ENCODE measurements around the gene AGBL4. TPM values are rescaled to one million over a fixed set of nuclear protein-coding genes. Genes with fewer than 3 reads are reported as not detected.

The AGBL4 gene
- total RNA-seq, 1 donor from 2014 or later: not detected

DNA sequence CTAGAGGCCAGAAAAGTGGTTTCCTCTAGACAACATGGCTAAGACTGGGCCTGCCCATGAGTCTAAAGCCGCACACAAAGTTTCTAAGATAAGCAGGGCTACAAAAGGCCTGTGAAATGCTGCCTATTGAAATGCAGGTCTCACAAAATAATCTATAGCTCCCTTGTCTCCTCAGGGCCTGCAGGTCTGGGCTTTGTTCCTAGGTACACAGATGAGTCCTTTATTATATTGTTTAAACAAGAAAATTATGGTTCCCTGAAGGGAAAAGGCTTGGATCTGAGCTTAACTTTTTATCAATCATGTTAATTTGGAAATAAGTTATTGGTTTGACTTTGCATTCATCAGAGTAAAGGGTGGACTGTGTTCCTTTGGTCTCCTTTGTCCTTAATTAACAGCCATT is 833.6 kb downstream of the AGBL4 start:
- H3K27ac Mint-ChIP-seq (ENCODE audit: unreplicated experiment): no peak overlapping the region
- TF ChIP-seq, protein P1, sequence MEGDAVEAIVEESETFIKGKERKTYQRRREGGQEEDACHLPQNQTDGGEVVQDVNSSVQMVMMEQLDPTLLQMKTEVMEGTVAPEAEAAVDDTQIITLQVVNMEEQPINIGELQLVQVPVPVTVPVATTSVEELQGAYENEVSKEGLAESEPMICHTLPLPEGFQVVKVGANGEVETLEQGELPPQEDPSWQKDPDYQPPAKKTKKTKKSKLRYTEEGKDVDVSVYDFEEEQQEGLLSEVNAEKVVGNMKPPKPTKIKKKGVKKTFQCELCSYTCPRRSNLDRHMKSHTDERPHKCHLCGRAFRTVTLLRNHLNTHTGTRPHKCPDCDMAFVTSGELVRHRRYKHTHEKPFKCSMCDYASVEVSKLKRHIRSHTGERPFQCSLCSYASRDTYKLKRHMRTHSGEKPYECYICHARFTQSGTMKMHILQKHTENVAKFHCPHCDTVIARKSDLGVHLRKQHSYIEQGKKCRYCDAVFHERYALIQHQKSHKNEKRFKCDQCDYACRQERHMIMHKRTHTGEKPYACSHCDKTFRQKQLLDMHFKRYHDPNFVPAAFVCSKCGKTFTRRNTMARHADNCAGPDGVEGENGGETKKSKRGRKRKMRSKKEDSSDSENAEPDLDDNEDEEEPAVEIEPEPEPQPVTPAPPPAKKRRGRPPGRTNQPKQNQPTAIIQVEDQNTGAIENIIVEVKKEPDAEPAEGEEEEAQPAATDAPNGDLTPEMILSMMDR (IDR thresholded peaks at IDR 0.05): no peak

DNA sequence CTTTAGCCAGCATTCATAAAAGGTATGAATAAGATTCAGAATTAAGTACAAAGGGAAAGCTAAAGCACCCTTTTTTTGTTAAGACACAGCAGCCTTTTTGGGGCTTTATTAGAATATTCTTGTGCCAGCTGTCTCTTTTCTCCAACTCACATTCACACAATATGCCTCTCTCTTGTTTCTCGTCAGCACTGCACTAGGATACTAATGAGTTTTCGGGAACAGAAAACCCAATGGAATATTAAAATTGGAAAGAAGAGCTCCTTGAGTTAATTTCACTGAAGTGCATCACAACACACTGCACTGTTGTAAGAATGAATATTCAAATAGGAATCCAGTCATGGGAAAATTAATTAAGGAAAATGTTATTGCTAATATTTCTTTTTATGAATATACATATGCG is 836.7 kb downstream of the AGBL4 start:
- Mint-ChIP-seq H3K4me1 (ENCODE audit: unreplicated experiment) (no peaks in the 10 kb centered on the region), H3K27me3 (ENCODE audit: unreplicated experiment) (no peaks in the 10 kb centered on the region), H3K36me3 (ENCODE audit: unreplicated experiment) (no peaks in the 10 kb centered on the region), H3K4me3 (ENCODE audit: unreplicated experiment) (no peak overlapping the region), H3K9me3 (ENCODE audit: unreplicated experiment) (peaks cover 63% of the 10 kb centered on the region), H3K27ac (ENCODE audit: unreplicated experiment) (no peak overlapping the region)
- DNase-seq (ENCODE audit: extremely low spot score, unreplicated experiment): no peak
- TF ChIP-seq, protein P1 (IDR thresholded peaks at IDR 0.05): no peak

More for the DNA sequence above, 833.6 kb downstream of the AGBL4 start:
- no peaks in the 10 kb centered on the region for H3K36me3 Mint-ChIP-seq (ENCODE audit: unreplicated experiment)
- H3K4me1 Mint-ChIP-seq (ENCODE audit: unreplicated experiment): no peaks in the 10 kb centered on the region
- peaks cover 69% of the 10 kb centered on the region for H3K9me3 Mint-ChIP-seq (ENCODE audit: unreplicated experiment)
- H3K4me3 Mint-ChIP-seq (ENCODE audit: unreplicated experiment): no peak overlapping the region
- DNase-seq (ENCODE audit: extremely low spot score, unreplicated experiment): no peak
- H3K27me3 Mint-ChIP-seq (ENCODE audit: unreplicated experiment): no peaks in the 10 kb centered on the region

DNA sequence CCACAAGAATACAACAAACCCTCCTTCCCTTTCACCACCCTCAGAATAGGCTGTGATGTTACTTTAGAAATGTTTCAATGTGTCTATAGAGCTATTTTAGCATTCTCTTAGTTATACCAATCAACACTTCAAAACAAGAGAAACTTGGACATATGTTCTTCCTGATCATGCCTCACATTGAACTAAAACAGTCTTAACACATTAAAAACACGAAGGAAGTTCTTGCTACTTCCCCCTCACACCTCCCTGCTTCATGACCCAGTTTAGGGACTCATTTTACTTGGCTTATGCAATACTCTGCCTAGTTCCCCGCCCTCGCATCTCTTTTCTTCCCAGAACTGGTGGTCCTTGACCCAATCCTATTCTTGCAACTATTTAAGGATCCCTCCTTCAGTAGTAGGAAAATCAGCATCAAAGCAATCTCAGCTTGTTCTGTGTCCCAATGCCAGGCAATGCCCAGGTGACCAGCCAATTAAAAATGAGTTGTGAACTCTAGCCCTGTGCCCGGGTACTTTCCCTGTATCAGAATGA is 838.2 kb downstream of the AGBL4 start:
- no peaks in the 10 kb centered on the region for H3K27me3 Mint-ChIP-seq (ENCODE audit: unreplicated experiment)
- no peaks in the 10 kb centered on the region for H3K4me1 Mint-ChIP-seq (ENCODE audit: unreplicated experiment)
- no peaks in the 10 kb centered on the region for H3K36me3 Mint-ChIP-seq (ENCODE audit: unreplicated experiment)
- no peak overlapping the region for H3K27ac Mint-ChIP-seq (ENCODE audit: unreplicated experiment)
- H3K9me3 Mint-ChIP-seq (ENCODE audit: unreplicated experiment): peaks cover 60% of the 10 kb centered on the region
- no peak for DNase-seq (ENCODE audit: extremely low spot score, unreplicated experiment)
- no peak overlapping the region for H3K4me3 Mint-ChIP-seq (ENCODE audit: unreplicated experiment)
- TF ChIP-seq, protein P1 (IDR thresholded peaks at IDR 0.05): no peak

DNA sequence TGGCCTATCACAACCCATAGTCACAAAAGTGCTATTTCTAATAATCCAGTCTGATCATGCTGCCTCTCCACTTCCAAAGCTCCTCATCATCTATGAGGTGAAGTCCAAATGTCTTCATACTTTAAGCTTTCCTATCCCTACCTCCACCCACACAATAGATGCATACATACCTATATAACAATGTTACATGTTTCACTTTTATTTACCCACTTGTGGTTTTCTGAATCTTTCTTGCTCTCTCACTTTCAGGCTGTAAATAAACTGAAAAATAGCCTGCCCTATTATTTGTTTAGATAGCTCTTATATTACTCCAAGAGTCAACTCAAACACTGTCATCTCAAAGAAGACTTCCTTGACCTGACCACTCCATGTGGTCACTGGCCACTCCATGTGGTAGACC is 840.3 kb downstream of the AGBL4 start:
- H3K9me3 Mint-ChIP-seq (ENCODE audit: unreplicated experiment): peaks cover 55% of the 10 kb centered on the region

DNA sequence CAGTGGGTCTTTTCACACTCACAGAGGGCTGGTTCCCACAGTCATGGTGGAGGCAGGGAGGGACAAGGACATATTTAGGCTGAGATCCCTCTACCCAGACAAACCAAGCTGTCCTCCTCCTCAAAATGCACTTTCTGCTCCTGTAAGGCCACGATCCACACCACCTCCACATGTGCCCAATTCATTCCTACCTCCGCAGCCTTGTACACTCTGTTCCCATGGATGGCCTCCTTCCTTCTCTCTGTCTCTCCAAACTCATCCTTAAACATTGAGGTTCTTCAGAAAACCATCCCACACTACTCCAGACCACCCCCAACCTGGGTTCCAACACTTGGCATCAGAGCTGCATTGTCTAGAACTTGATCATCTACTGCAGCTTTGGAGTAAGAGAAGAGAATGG is 842.7 kb downstream of the AGBL4 start:
- Mint-ChIP-seq H3K36me3 (ENCODE audit: unreplicated experiment) (no peaks in the 10 kb centered on the region), H3K27me3 (ENCODE audit: unreplicated experiment) (no peaks in the 10 kb centered on the region), H3K4me3 (ENCODE audit: unreplicated experiment) (no peak overlapping the region), H3K9me3 (ENCODE audit: unreplicated experiment) (peaks cover 39% of the 10 kb centered on the region), H3K4me1 (ENCODE audit: unreplicated experiment) (no peaks in the 10 kb centered on the region), H3K27ac (ENCODE audit: unreplicated experiment) (no peak overlapping the region)
- no peak for DNase-seq (ENCODE audit: extremely low spot score, unreplicated experiment)
- TF ChIP-seq, protein P1 (IDR thresholded peaks at IDR 0.05): no peak

More for the DNA sequence above, 840.3 kb downstream of the AGBL4 start:
- DNase-seq (ENCODE audit: extremely low spot score, unreplicated experiment): no peak
- Mint-ChIP-seq H3K27me3 (ENCODE audit: unreplicated experiment) (no peaks in the 10 kb centered on the region), H3K4me1 (ENCODE audit: unreplicated experiment) (no peaks in the 10 kb centered on the region), H3K27ac (ENCODE audit: unreplicated experiment) (no peak overlapping the region), H3K4me3 (ENCODE audit: unreplicated experiment) (no peak overlapping the region), H3K36me3 (ENCODE audit: unreplicated experiment) (no peaks in the 10 kb centered on the region)
- TF ChIP-seq, protein P1 (IDR thresholded peaks at IDR 0.05): no peak

All from osteocyte (in vitro differentiated cells).